NCI-H128 (cell line): Measurements from ENCODE around the gene DLGAP5.

ENCODE experiments used
- DNase-seq: peaks from one replicate; lab custom pipeline; 2025; ENCODE audit not compliant: unreplicated experiment; lab: John Stamatoyannopoulos, UW

DLGAP5 gene

DNA sequence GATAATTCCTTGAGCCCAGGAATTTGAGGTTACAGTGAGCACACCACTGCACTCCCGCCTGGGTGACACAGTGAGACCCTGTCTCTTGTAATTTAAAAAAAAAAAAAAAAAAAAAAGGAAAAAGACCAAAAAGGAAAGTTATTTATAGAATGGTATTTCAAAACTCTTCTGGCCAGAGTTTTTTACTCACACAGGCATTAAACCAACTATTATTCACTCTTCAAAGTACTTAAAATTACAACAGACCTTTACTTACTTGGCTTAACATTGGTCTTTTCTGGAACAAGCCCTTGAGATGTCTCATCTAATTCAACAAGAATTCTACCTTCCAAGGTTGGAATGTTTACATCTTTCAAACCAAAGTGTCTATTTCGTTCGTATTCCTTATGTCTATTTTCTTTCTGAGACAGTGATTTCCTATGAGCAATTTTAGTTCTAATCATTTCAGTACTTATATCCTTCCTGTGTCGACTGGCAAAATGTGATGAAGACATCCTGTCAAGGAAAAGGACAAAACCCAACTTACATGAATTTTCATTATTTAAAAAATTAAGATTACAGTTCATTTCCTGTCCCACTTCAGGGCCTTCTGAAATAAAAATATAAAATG is 2.6 kb downstream of the DLGAP5 start:
- DNase-seq = no peak

DNA sequence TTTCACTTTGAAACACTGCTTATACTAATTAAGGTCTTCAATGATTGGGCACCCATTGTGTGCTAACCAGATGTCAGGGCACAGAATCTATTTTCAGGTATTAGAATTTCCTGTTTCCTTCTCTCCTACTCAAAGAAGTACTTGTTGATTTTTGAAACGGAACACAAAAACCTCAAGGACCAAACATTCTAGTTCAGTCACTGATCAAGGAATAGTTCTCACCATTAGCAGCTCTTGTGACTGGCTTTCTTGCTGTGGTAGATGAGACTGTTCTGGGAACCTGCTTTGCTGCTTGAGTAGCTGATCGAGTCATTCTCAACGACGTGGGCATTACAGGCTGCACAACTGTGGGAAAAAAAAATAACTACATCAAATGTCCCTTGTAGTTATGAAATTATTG is 11.0 kb downstream of the DLGAP5 start:
- DNase-seq = no peak

- no peak for DNase-seq
Measured at GRCh38 chr14:55180006-55180405, 11.4 kb downstream of the DLGAP5 start.

DNA sequence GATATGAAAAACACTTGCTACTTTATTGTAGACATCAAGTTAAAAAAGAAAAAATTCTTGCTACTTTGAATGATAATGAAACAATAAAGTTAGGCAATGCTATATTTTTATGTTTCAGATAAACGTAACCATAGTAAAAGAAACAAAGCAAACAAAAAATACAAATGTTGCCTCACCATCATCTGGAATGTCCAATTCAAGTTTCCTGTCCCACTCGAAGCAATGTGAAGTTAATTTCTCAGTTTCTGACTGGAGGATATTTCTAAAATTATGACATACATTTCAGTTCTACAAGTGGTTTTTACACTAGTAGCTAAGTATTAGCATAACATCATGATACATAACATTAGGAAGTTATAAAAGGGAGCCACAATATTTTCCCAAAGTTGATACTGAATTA is 20.9 kb downstream of the DLGAP5 start:
- DNase-seq = no peak

DNA sequence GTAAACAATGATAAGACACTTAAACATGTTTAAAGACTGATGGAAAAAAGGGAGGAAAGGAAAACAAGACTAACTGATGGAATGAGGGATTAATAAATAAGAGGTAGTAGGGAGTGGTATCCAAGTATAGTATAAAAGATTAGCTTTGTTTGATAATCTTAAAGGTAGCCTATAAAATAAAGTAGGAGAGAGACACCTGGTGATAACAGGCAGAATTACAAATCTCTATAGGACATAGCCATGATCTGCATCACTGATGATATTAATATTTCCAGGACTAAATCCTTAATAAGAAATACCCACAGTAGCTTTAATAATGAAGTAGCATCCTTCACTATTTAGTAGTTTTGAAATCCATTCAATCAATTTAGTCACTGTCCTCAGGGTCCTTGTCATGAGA is 30.4 kb downstream of the DLGAP5 start:
- no peak for DNase-seq

DNA sequence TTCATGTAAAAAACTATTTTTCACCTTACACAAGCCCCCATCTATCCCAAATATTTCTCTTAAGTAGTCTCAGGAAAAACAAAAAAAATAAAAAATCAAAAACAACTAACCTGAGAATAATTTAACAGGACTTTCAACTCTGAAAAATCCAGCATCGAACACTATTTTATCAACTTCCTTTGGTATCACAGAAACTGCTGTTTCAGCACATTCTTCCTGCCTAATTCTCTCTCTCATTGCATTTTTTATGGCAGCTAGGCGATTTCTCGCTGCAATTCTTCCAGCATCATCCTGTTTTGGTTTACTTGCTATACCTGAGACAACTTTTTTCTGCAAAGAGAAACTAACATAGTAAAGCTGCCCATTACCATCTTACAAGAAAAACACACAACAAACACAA is 33.0 kb downstream of the DLGAP5 start:
- DNase-seq = no peak

DNA sequence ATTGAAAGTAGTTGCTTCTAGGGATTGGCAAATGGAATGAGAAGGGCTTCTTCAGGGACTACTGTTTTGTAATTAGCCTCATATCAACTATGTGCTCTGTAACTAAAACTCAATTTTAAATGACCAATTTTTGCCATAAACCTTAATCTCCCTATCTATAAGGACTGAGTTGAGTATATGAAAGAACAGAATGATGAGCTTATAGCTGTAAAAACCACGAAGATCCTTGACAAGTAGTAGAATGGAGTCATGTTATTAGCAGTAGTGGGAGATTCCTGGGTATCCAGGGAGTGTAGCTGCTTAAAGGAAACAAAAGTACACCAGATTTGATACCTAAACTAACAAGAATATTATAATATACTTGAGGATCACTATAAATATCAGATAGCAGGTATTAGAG is 34.3 kb downstream of the DLGAP5 start:
- no peak for DNase-seq

DNA sequence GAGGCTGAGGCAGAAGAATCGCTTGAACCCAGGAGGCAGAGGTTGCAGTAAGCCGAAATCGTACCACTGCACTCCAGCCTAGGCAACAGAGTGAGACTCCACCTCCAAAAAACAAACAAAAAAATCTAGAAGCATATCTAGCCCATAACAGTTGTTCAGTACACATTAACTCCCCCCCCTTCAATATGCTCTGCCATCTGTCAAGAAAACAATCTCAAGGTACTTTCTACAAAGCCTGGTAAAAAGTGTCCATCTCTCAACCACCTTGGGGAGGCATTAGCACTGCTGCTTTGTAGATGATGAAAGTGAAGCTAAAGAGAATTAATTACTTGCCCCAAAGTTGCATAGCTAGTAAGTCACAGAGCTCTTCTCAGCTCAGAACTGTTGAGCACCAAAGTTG is 37.4 kb downstream of the DLGAP5 start:
- DNase-seq = no peak

DNA sequence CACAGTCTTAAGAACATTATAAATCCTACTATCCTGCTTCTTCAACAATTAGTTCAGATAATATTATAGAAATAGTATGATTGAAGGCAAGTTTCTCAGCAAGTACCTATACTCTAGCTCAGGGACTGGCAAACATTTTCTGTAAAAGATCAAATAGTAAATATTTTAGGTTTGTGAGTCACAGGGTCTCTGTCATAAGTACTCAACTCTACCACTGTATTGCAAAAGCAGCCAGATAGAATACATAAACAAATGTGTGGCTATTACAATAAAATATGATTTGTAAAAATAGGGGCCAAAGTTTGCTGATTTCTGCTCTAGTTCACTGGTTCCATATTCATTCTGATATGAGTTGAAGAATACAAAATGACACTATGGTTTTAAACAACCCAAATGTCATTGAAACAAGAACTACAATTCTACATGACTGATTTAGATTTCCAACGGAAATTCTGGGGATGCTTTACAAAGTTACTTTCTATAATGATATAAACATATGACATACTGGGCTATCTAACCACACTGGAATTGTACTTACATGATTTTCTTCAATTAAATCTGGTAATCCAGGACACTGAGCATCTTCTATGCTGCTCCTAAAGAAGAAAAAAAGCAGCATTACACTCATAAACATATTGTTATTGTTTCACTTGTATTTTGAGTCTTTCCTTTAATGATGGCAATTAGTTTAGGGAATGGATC is 39.2 kb downstream of the DLGAP5 start:
- no peak for DNase-seq

- DNase-seq = no peak
Measured at GRCh38 chr14:55151601-55152000, 39.8 kb downstream of the DLGAP5 start.

DNA sequence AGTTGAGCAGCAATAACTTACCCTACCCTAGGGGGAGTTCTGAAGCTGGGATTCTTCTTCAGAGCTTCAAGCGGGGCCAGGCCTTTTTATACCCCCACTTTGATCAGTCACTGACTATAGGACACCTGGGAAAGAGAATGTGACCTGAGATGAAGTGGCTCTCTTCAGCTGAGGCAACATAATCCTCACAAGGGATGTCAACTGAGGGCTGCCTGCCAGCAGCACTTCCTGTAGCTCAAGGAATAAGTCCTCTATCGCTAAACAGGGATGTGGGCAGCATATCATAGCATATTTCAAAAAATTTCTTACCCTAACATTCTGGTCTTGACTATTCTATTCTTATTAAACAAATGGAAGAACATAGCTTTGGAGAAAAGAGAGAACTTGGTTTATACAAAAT is 45.0 kb downstream of the DLGAP5 start:
- DNase-seq = no peak

DNA sequence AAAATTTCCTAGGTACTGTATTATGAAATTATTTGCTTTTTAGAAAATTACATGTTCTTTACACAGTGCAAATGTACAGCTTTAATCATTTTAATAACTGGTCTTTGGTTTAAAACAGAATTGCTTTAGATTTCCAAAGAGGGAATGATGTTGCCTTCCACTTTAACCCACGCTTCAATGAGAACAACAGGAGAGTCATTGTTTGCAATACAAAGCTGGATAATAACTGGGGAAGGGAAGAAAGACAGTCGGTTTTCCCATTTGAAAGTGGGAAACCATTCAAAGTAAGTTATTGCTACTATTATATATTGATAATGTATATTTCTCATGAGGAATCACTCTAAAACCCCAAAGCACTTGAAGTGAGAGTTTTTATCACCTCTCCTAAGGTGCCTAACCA is 48.9 kb downstream of the DLGAP5 start:
- no peak for DNase-seq

- DNase-seq = no peak
Measured at GRCh38 chr14:55141825-55142224, 49.6 kb downstream of the DLGAP5 start.

DNA sequence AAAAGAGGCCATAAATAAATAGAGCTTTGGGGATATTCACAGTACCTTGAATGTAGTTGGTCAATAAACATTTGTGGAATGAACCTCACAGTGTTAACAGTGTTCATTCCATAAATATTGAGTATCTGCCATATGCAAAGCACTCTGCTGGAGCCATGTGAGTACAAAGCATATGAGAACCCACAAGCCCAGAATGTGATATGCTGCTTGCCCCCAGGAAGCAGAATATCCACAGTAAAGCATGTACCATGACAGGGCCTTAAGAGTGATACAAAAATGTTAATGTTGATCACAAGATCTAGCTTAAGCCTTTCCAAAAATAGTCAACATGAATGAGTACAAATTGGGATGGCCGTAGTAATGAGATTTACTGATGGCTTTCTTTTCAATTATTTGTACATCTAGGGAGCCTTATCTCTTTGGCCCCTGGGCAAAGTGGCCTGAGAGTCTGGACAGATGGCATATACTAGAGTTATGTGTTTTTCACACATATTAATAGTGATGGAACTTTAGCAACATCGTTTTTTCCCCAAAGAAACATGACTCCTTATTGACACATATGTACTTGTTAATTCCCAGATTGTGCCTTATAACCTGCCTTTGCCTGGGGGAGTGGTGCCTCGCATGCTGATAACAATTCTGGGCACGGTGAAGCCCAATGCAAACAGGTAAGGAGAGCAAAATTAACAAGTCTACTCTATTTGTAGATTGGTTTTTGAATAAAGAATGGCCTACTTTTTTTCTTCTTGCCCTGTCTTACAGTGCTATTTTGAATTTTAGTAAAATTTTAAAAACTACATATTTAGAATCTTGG is 51.5 kb downstream of the DLGAP5 start:
- no peak for DNase-seq

GRCh38 chr14:55139141-55139540 is 52.2 kb downstream of the DLGAP5 start:
- no peak for DNase-seq

DNA sequence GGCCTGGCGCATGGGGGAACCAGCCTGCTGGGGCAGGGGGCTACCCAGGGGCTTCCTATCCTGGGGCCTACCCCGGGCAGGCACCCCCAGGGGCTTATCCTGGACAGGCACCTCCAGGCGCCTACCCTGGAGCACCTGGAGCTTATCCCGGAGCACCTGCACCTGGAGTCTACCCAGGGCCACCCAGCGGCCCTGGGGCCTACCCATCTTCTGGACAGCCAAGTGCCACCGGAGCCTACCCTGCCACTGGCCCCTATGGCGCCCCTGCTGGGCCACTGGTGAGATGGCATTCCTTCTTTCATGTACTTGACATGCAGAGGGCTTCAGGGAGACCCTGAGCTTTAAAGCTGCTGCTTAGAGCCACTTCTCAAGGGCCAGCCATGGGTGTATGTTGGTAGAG is 53.3 kb downstream of the DLGAP5 start:
- no peak for DNase-seq

- no peak for DNase-seq
Measured at GRCh38 chr14:55136885-55137786, 54.2 kb downstream of the DLGAP5 start.

DNA sequence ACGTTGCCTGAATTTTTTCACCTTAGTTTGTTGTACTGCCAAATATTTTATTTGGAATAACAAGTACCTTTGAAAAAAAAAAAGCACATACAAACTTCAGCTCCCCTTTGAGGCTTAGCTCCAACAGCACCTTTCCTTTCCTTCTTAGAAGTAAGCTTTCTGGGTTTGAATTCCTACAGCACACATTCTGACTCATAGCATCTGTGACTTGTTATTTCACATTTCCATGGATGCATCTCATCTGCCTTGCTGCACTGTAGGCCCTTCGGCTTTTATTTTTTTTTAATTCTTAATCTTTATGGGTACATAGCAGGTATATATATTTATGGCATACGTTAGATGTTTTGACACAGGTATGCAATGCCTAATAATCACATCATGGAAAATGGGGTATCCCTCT is 55.1 kb downstream of the DLGAP5 start:
- DNase-seq = no peak

DNA sequence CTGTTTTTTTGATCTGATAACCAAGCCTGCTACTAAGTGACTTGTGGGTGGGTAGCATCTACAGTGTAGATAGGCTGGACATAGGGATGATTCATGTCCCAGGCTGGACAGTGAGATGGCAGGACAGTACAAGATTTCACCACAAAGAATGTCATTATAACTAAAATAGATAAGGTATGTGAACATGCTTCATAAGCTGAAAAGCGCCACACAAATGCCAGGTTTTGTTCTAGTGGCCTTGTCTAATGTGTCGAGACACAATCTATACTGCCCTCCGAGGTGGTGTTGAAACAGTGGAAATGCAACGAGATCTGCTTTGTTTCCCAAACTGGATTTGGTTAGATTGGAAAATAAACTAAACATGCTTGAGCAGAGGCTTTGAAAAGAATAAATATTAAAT is 58.0 kb downstream of the DLGAP5 start:
- DNase-seq = no peak

GRCh38 chr14:55131370-55132137 is 59.8 kb downstream of the DLGAP5 start:
- DNase-seq = no peak

DNA sequence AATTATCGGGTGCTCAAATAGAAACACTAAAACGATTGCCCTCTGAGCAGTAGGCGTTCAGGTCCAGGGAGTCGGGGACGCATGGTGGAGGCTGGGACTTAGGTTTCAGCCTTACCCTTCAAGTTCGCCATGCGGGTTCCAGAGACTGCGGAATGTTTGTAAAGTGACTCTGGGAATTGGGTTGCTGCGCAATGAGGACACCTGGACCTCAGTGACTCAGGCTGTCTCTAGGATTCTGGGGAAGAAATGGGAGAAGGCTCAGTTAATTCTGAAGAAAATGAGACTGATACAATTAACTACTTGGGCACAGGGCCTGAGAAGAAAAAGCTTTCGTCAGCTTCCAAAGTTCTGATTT is 61.2 kb downstream of the DLGAP5 start:
- no peak for DNase-seq
